RPMI7951 (cell line): ENCODE measurements around the gene THOP1. TPM values are rescaled to one million over a fixed set of nuclear protein-coding genes. Genes with fewer than 3 reads are reported as not detected.
A peak's percentile ranks its signal among the peaks of the same experiment; 100 is the strongest.
"Not testable (repeated sequence)": the region's sequence is repeated elsewhere in the genome, so short reads cannot be mapped to it uniquely, and the experiment has no call there.

ENCODE experiments used
- DNase-seq: peaks from one replicate; pipeline ENCODE4 v3.0.0-alpha.2; 2012; ENCODE audit warnings: low read depth
- total RNA-seq: library from RNA; depleted of rRNA; stranded (reverse); fragments of >200 nt; shearing (Covaris generic); gene quantifications from 2 replicates; pipeline ENCODE4 v1.2.3, GENCODE V29; 2014

THOP1 gene
- total RNA-seq, 1 experiment from 2014 or later = 63.7 TPM

DNA sequence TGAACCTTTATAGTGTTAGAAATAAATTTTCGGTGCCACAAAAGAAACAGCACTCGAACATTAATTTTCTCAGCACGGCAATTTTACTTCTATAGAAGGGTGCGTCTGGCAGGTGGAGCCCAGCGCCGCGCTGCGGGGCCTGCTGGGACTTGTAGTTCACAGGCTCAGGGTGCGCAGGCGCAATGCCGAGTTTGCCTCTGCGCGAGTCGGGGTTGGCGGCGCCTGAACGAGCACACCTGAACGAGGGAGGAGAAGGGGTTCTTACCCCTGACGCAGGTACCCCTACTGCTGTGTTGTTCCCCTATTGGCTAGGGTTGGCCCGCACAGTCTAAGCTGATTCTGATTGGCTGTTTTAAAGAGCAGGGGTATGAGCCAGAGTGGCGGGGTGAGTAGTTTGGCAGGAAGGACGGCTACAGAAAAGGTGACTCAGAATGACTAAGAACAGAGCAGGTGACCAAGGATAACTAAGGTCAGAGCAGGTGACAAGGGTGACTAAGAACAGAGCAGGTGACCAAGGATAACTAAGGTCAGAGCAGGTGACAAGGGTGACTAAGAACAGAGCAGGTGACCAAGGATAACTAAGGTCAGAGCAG, 32.0 kb downstream of the THOP1 start:
- not testable (repeated sequence) for DNase-seq

DNA sequence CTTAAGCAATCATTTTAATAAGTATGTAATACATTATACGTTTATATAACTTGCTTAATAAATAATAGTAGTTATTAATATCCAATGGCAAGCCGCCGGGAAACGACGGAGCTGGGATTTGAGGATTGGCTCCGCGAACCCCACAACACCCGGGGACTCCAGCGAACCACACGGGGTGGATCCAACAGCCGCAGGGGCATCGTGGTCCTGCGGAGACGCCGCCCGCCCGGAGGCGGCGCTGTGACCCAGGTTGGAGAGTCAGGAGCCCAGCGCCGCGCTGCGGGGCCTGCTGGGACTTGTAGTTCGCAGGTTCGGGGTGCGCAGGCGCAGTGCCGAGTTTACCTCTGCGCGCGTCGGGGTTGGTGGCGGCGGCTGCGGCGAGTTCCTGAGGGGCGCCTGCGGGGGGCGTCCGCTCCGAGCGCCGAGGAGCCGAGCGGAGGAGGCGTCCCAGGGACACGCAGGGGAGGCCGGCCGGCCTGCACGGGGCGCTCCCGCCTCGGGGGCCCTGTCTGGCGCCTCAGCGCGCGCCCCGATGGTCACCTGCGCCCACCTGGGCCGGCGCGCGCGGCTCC, 34.3 kb downstream of the THOP1 start, which contains the start of gene ZNF554:
ZNF554 (plus strand) TSS at position 329 of the 572 bp plus-strand sequence; CDS start at position 533, 204 bp downstream.
- peak; percentile 92 for DNase-seq

DNA sequence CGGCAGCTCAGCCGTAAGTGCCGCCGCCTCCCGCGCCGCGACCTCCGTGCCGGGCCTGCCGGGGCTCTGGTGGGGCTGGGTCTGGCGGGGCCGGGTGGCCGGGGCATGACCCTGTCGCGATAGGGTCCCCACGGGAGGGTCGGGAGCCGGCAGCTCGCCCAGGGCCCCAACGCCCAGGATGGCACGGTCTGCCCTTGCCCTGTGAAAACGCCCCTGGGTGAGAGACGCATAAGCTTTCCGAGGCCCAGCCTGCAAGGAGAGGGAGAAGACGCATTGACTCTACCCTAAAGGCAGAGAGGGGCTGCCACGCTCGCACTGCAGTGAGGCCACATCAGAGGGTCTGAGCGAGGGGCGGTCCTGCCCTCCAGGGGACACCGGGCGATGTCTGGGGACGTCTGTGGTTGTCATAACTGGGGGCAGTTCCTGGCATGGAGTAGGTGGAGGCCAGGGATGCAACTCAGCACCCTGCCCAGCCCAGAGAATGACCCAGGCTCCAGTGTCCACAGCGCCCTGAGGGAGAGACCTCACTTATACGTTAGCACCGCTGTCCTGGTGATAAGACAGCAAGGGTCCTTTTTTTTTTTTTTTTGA, 34.9 kb downstream of the THOP1 start:
- no peak for DNase-seq

- DNase-seq = no peak
Measured at GRCh38 chr19:2822846-2823245, 37.5 kb downstream of the THOP1 start.

- DNase-seq = no peak
Measured at GRCh38 chr19:2823646-2824045, 38.3 kb downstream of the THOP1 start.

DNA sequence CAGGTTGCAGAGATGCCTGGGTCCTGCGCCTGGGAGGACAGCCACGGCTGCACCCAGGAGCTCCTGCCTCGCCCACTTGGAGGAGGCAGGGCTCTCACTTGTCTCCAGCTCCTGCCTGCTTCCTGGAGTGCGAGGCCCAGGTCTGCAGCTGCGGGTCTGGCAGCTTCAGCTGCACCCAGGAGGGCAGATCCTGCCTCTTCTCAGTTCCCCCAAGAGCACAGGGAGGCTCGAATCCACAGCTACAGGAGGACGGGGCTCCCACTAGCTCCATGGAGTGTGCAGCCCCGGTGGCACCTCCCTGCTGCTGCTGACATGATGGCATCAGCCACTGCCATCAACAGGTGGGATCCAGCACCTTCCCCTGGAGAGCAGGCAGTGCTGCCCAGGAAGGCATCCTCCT, 38.8 kb downstream of the THOP1 start:
- no peak for DNase-seq

DNA sequence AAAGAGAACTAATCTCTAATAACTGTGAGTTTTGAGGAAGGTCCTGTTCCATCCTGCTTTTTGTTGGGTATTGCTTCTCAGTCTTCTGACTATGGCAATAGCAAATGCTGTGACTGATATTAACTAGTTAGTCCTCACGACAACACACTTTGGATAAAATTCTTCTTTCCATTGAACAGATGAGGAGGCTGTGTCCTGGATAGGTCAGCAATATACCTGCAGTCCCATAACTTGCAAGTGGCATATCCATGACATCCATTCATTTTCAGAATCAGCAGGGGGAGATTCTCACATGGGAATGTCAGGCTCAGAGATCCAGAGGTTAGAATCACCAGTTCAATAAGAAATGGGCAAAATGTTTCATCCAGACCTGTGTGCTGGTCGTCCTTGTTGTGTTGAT, 41.7 kb downstream of the THOP1 start:
- no peak for DNase-seq

GRCh38 chr19:2827840-2828489, 42.7 kb downstream of the THOP1 start:
- DNase-seq = no peak

DNA sequence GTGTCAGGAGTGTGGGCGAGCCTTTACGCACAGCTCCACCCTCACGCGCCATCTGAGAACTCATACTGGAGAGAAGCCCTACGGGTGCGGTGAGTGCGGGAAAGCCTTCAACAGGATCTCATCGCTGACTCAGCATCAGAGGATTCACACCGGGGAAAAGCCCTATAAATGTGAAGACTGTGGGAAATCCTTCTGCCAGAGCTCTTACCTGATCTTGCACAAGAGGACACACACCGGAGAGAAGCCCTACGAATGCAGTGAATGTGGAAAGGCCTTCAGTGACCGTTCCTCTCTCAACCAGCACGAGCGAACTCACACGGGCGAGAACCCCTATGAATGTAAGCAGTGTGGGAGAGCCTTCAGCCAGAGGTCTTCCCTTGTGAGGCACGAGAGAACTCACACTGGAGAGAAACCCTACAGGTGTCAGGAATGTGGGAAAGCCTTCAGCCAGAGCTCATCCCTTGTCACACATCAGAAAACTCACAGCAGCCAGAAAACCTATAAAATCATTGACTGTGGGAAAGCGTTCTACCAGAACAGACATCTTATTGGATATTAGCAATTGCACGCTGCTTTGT, 49.1 kb downstream of the THOP1 start:
- DNase-seq = no peak

DNA sequence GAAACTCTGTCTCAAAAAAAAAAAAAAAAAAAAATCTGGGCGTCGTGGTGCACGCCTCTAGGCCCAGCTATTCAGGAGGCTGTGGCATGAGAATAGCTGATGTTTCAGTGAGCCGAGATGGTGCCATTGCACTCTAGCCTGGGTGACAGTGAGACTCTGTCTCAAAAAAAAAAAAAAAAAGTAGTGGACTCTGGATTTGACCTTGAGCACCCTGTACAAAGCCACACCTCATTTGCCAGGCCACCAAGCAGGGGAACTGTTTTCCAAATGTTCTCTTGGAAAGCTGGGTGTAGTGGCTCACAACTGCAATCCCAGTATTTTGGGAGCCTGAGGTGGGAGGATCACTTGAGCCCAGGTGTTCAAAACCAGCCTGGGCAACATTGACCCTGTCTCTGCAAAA, 52.1 kb downstream of the THOP1 start:
- no peak for DNase-seq

- DNase-seq = peak; percentile 99
Measured at GRCh38 chr19:2840794-2841791, 55.8 kb downstream of the THOP1 start, which contains the start of gene ZNF555. Gene ZNF555, plus strand, starts transcription at chr19:2841475. Its CDS starts 98 bp downstream, at chr19:2841573.

DNA sequence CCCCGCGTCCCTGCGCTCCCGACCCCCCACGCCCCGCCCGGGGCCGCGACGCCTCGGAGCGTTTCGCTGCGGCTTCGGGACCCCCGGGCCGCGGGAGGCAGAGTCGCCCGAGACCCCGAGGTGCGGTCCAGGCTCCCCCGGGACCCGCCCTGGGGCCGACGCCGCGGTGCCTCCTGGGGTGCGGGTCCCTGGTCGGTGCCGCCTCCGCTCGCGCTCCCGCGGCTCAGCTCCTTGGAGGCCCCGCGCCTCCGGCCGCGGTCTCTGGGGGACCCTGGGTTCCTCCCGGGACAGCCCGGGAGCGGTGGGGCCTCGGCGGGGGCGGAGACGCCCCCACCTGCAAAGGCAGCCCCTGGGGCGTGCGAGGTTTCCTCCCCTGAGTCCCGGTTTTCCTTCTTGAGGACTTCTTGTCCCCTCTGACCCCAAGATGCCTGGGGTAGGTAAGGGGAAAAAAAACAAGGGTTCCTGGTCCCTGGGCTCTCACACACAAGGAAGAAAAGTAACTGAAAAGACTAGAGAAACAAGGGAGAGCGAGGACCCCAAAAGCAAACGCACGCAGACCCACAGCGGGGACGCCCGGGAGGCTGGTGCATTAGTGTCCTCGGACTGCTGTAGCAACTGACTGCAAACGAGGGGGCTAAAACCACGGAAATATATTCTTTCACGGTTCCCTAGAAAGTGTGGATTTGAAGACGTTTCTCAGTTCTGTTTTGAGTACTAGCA, 56.7 kb downstream of the THOP1 start:
- no peak for DNase-seq

- no peak for DNase-seq
Measured at GRCh38 chr19:2845107-2845506, 59.8 kb downstream of the THOP1 start.

DNA sequence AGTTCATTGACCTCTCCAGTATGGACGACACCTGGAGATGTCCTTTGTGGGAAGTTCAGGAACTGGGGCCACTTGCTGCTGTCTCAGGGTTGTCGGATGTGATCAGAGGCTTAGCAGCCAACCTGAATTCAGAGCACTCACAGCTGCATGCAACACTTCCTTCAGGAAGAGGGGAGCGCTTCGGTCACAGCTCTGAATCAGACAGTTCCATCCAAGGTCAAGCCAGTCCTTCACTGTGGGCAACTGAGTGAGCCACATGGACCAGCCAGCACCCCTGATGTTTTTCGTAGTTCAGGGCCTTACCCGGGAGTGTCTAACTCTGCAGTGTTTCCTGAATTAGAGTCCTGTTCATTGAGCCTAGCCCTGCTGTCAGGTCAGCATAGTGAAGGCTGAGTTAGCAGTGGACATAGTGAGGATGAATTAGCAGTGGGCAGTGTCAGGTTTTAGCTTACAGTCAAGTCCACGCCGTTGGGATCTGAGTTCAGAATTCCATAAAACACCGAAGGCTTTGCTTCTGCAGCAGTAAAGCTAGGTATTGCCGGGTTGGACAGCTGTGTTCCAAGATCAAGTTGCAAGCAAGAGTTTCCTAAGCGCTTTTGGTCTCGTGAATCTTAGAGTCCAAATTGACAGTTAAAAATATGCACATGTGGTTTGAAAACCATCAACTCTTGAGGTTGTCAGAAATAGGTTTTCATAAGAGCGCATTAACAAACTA, 61.0 kb downstream of the THOP1 start:
- no peak for DNase-seq

DNA sequence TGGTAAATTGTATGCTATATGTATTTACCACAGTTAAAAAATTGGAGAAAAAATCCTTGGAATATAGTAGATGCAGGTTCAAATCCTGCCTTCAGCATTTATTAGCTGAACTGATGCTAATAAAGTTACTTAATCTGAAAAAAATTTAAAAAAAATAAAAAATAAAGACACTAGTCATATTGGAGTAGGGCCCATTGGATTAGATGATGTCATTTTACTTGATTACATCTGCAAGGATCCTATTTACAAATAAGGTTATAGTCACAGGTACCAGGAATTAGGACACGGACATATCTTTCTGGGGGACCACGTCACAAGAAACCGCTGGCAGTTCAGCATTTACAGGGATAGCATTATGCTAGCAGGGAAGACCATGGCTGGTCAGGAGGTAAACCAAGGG, 62.2 kb downstream of the THOP1 start:
- no peak for DNase-seq

DNA sequence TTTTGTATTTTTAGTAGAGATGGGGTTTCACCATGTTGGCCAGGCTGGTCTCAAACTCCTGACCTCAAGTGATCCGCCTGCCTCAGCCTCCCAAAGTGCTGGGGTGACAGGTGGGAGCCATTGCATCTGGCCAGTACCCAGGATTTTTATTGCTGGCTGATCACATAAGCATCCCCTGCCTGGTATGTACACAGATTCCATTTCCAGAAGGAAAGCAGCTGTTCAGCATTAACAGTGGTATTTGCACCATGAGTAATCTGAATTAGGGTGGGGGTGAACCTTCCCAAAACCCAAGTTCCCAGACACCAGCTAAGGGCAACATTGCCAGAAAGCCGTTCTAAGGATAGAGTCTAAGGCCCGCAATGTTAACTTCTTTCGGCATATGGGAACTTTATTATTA, 63.3 kb downstream of the THOP1 start:
- no peak for DNase-seq

DNA sequence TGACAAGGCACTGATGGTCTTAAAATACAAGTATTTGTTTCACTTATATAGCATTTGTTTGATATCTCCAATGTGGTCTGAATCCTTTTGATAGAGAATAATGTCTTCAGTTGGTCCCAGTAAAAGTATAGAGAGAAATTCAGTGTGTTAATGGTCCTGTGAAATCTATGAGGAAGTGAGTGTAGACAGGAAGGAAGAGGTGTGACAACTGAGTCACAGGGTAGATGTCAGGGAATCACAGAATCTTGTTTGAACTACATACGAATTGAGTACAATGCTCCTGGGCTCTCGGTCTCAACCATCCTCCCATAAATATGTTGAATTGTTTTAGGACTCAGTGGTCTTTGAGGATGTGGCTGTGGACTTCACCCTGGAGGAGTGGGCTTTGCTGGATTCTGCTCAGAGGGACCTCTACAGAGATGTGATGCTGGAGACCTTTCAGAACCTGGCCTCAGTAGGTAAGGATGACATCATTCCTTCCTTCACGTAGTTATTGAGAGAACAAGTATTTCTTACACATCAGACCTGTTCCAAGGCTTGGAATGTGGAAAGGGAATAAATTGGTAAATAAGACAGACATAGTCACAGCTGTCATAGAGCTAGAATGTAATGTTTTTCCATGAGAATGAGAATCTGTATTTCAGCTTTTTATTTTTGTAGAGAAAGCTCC, 65.1 kb downstream of the THOP1 start:
- no peak for DNase-seq

- no peak for DNase-seq
Measured at GRCh38 chr19:2852598-2852997, 67.3 kb downstream of the THOP1 start.

- DNase-seq = no peak
Measured at GRCh38 chr19:2853015-2853606, 67.8 kb downstream of the THOP1 start.
